SK-N-SH (cell line): ENCODE results near the gene MAB21L1.

ENCODE experiments used
- EZH2phosphoT487 ChIP-seq: fragments of 200-600 bp; sonication (generic); IDR thresholded peaks from 2 replicates; pipeline ENCODE4 v1.6.1; 2017; ENCODE audit warnings: low read depth, mixed run types, mild to moderate bottlenecking, antibody characterized with exemption, moderate library complexity, borderline replicate concordance
- TF ChIP-seq, protein P1 (sequence below): fragments of 200-600 bp; sonication (generic); IDR thresholded peaks from 2 replicates; pipeline ENCODE4 v1.6.1; 2017; ENCODE audit warnings: antibody characterized with exemption, mild to moderate bottlenecking, moderate library complexity

GRCh38 chr13:35489050-35489449 lies 12.6 kb upstream of the MAB21L1 start:
- TF ChIP-seq, protein P1, sequence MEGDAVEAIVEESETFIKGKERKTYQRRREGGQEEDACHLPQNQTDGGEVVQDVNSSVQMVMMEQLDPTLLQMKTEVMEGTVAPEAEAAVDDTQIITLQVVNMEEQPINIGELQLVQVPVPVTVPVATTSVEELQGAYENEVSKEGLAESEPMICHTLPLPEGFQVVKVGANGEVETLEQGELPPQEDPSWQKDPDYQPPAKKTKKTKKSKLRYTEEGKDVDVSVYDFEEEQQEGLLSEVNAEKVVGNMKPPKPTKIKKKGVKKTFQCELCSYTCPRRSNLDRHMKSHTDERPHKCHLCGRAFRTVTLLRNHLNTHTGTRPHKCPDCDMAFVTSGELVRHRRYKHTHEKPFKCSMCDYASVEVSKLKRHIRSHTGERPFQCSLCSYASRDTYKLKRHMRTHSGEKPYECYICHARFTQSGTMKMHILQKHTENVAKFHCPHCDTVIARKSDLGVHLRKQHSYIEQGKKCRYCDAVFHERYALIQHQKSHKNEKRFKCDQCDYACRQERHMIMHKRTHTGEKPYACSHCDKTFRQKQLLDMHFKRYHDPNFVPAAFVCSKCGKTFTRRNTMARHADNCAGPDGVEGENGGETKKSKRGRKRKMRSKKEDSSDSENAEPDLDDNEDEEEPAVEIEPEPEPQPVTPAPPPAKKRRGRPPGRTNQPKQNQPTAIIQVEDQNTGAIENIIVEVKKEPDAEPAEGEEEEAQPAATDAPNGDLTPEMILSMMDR, result no peak
- TF ChIP-seq EZH2phosphoT487, result no peak
